HG03521 (cell line): ENCODE data around the gene SERPINB8.

Experiments used
- ATAC-seq: cut with Tn5 transposase; IDR thresholded peaks from one replicate; pipeline ENCODE4 v1.9.1; 2021; ENCODE audit warnings: mild to moderate bottlenecking, moderate library complexity; ENCODE audit not compliant: unreplicated experiment

The SERPINB8 gene

GRCh38 chr18:64011513-64011912 lies 41.6 kb downstream of the SERPINB8 start:
- ATAC-seq: no peak

GRCh38 chr18:64017870-64018269 lies 48.0 kb downstream of the SERPINB8 start:
- no peak for ATAC-seq

- no peak for ATAC-seq
Observed at GRCh38 chr18:64019922-64020756, 50.3 kb downstream of the SERPINB8 start.

GRCh38 chr18:64026350-64026749 lies 56.5 kb downstream of the SERPINB8 start:
- ATAC-seq: no peak

GRCh38 chr18:64027931-64028695 lies 58.2 kb downstream of the SERPINB8 start:
- no peak for ATAC-seq

- no peak for ATAC-seq
Observed at GRCh38 chr18:64029096-64029495, 59.2 kb downstream of the SERPINB8 start.

- ATAC-seq: no peak
Observed at GRCh38 chr18:64031411-64031810, 61.5 kb downstream of the SERPINB8 start.

GRCh38 chr18:64032312-64032711 lies 62.4 kb downstream of the SERPINB8 start:
- no peak for ATAC-seq

GRCh38 chr18:64037812-64038414 lies 68.0 kb downstream of the SERPINB8 start:
- ATAC-seq: peak; percentile 56
